Panc1 (cell line): ENCODE results near the gene MAPK6. TPM values are rescaled to one million over a fixed set of nuclear protein-coding genes. Genes with fewer than 3 reads are reported as not detected.
A peak's percentile ranks its signal among the peaks of the same experiment; 100 is the strongest.

Experiments used
- ATAC-seq: fragments of 200-7000 bp; cut with Tn5 transposase; 2 replicates; pipeline ENCODE4 v1.9.1; 2020; ENCODE audit warnings: mild to moderate bottlenecking, moderate library complexity
- BruUV-seq: library from RNA; stranded (reverse); fragments of 400-500 nt; replicated peaks from 2 replicates; lab custom pipeline; 2021; lab: Mats Ljungman, UMichigan
- CTCF ChIA-PET: fragments of 300-600 bp; sonication (Branson Sonifier 250); formaldehyde crosslinking; loops from one replicate; lab custom pipeline; 2022; ENCODE audit warnings: antibody characterized with exemption; lab: Charles Lee
- POLR2A ChIA-PET: fragments of 300-600 bp; sonication (Branson Sonifier 250); formaldehyde crosslinking; loops from one replicate; lab custom pipeline; 2022; ENCODE audit warnings: antibody characterized with exemption; lab: Charles Lee
- DNase-seq: peaks from one replicate; pipeline ENCODE4 v3.0.0-alpha.2; 2010; ENCODE audit warnings: low read depth, low spot score
- H3K27ac ChIP-seq: 2 replicates; pipeline ENCODE4 v1.5.1; 2011; ENCODE audit warnings: mild to moderate bottlenecking, low read length, inconsistent platforms
- H3K27me3 ChIP-seq: fragments of 200-500 bp; sonication (Bioruptor generic); 2 replicates; pipeline ENCODE4 v1.6.0; 2014; ENCODE audit warnings: low read length, inconsistent platforms; ENCODE audit not compliant: control insufficient read depth, insufficient read depth
- H3K36me3 ChIP-seq: fragments of 200-500 bp; sonication (Bioruptor generic); 2 replicates; pipeline ENCODE4 v1.5.1; 2014; ENCODE audit warnings: inconsistent platforms, mild to moderate bottlenecking, low read length, moderate library complexity; ENCODE audit not compliant: control insufficient read depth, insufficient read depth
- H3K4me1 ChIP-seq: 2 replicates; pipeline ENCODE4 v1.5.1; 2011; ENCODE audit warnings: inconsistent platforms, mild to moderate bottlenecking, low read length, moderate library complexity; ENCODE audit not compliant: control insufficient read depth, insufficient read depth
- H3K4me3 ChIP-seq, 2 experiments: 2 replicates each; pipeline ENCODE4 v1.5.1; 2011 to 2012; ENCODE audit warnings: low read depth in 2 of 2, low read length in 2 of 2, mild to moderate bottlenecking in 2 of 2, inconsistent platforms in 1 of 2, moderate library complexity in 1 of 2
- H3K9me3 ChIP-seq: fragments of 200-500 bp; sonication (Bioruptor generic); 2 replicates; pipeline ENCODE4 v1.5.1; 2014; ENCODE audit warnings: low read depth, mild to moderate bottlenecking, inconsistent platforms, low read length, moderate library complexity; ENCODE audit not compliant: control insufficient read depth, insufficient read depth
- POLR2AphosphoS5 ChIP-seq: IDR thresholded peaks from 2 replicates; pipeline ENCODE4 v1.6.1; 2012; ENCODE audit warnings: mild to moderate bottlenecking, low read depth, low read length, moderate library complexity
- SIN3A ChIP-seq: IDR thresholded peaks from 2 replicates; pipeline ENCODE4 v1.6.1; 2012; ENCODE audit warnings: low read depth, mild to moderate bottlenecking, low read length, moderate library complexity, borderline replicate concordance; ENCODE audit not compliant: insufficient read depth
- TCF7L2 ChIP-seq: IDR thresholded peaks from 2 replicates; pipeline ENCODE4 v1.6.1; 2011; ENCODE audit warnings: mild to moderate bottlenecking, low read depth, low read length, inconsistent platforms
- in situ Hi-C: cut with HindIII; loops from 2 replicates; pipeline ENCODE4 v1.10.0; 2016; ENCODE audit warnings: low sequenced_read_pairs, low pct_unique_long_range_greater_than_20kb
- intact Hi-C: fragments of 100-400 bp; cut with micrococcal nuclease; formaldehyde crosslinking; loops from one replicate; pipeline ENCODE4 v1.10.0; 2022; ENCODE audit not compliant: unreplicated experiment
- total RNA-seq: library from RNA; stranded (reverse); gene quantifications from one replicate; pipeline ENCODE4 v1.2.1, GENCODE V29; 2021; ENCODE audit not compliant: unreplicated experiment
- TF ChIP-seq, protein P1 (sequence below), 2 experiments: IDR thresholded peaks; 2 replicates each; pipeline ENCODE4 v1.6.1; 2011 to 2012; ENCODE audit warnings: low read depth in 2 of 2, control low read depth in 1 of 2, low read length in 1 of 2, mild to moderate bottlenecking in 1 of 2, moderate library complexity in 1 of 2; ENCODE audit not compliant: insufficient read depth in 1 of 2
- TF ChIP-seq, protein P2 (sequence below): fragments of 450-650 bp; IDR thresholded peaks from 2 replicates; pipeline ENCODE4 v1.5.1; 2017; ENCODE audit warnings: mild to moderate bottlenecking

MAPK6 gene
- total RNA-seq, 1 experiment from 2014 or later: 66.6 TPM

DNA sequence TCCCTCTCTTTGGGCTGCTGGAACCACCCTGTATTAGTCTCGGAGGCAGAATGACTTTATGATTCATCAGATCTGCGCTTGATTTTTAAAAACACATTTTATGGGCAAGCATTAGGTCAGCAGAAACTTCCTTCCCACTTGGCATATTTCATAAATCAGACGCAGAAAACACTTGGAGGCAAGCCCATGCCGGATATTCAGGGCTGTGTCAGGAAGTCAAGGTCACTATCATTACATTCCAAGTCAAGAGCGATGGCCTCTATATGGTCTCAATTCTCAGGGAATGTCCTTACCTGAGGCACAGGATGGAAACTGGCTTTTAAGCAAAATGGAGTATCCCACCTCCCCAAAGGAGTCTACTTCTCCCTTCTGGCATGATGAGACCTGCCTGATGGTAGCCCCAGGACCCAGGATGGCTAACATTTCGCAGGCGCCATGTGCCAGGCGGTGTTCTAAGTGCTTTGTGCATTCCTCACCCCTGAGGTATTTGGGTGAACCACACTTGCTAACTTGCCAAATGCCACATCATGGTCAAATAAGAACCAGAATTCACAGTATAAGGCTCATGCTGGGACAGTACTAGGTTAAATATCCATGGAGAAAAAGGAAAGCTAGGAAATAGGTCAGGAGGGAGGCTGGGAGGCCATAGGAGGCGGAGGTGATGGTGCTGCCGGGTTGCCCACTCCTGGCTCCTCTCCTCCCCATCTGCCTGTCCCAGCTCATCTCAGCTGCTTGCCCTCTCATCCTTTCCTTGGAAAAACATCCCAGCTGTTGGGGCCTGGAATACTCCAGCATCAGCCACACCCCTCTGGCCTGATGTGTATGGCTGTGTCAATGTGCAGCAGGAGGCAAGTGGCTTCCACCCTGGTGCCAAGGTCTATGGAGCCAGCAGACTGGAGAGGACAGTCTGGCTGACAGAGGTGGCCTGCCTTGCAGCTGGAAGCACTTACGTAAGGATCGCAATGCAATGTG is 74.8 kb downstream of the MAPK6 start:
- Histone ChIP-seq H3K27me3 (no peaks in the 10 kb centered on the region), H3K36me3 (no peaks in the 10 kb centered on the region), H3K9me3 (peaks cover 3% of the 10 kb centered on the region; the same call in 1 of the 2 replicates), H3K4me3 (peak overlapping the region in 1 of 2 experiments; percentile 17; a peak in 2 of 4 replicates), H3K4me1 (peaks cover 34% of the 10 kb centered on the region), H3K27ac (peak overlapping the region; percentile 86)
- ATAC-seq (peak; percentile 84), DNase-seq (peak; percentile 98)
- POLR2A ChIA-PET: no interaction called here
- in situ Hi-C loops (no loop called here), intact Hi-C loops (no loop called here)
- TF ChIP-seq, protein P1, sequence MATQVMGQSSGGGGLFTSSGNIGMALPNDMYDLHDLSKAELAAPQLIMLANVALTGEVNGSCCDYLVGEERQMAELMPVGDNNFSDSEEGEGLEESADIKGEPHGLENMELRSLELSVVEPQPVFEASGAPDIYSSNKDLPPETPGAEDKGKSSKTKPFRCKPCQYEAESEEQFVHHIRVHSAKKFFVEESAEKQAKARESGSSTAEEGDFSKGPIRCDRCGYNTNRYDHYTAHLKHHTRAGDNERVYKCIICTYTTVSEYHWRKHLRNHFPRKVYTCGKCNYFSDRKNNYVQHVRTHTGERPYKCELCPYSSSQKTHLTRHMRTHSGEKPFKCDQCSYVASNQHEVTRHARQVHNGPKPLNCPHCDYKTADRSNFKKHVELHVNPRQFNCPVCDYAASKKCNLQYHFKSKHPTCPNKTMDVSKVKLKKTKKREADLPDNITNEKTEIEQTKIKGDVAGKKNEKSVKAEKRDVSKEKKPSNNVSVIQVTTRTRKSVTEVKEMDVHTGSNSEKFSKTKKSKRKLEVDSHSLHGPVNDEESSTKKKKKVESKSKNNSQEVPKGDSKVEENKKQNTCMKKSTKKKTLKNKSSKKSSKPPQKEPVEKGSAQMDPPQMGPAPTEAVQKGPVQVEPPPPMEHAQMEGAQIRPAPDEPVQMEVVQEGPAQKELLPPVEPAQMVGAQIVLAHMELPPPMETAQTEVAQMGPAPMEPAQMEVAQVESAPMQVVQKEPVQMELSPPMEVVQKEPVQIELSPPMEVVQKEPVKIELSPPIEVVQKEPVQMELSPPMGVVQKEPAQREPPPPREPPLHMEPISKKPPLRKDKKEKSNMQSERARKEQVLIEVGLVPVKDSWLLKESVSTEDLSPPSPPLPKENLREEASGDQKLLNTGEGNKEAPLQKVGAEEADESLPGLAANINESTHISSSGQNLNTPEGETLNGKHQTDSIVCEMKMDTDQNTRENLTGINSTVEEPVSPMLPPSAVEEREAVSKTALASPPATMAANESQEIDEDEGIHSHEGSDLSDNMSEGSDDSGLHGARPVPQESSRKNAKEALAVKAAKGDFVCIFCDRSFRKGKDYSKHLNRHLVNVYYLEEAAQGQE (IDR thresholded peaks at IDR 0.05; ENCODE audit: insufficient read depth in 1 of 2, low read depth in 2 of 2, low read length in 1 of 2): no peak
- TF ChIP-seq, protein P2, sequence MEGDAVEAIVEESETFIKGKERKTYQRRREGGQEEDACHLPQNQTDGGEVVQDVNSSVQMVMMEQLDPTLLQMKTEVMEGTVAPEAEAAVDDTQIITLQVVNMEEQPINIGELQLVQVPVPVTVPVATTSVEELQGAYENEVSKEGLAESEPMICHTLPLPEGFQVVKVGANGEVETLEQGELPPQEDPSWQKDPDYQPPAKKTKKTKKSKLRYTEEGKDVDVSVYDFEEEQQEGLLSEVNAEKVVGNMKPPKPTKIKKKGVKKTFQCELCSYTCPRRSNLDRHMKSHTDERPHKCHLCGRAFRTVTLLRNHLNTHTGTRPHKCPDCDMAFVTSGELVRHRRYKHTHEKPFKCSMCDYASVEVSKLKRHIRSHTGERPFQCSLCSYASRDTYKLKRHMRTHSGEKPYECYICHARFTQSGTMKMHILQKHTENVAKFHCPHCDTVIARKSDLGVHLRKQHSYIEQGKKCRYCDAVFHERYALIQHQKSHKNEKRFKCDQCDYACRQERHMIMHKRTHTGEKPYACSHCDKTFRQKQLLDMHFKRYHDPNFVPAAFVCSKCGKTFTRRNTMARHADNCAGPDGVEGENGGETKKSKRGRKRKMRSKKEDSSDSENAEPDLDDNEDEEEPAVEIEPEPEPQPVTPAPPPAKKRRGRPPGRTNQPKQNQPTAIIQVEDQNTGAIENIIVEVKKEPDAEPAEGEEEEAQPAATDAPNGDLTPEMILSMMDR: no peak
- TF ChIP-seq POLR2AphosphoS5 (peak; percentile 46; the same call in 1 of the 2 replicates), TCF7L2 (peak; percentile 70; the same call in 1 of the 2 replicates)
- BruUV-seq: no TSS peak
- CTCF ChIA-PET: no interaction called here

DNA sequence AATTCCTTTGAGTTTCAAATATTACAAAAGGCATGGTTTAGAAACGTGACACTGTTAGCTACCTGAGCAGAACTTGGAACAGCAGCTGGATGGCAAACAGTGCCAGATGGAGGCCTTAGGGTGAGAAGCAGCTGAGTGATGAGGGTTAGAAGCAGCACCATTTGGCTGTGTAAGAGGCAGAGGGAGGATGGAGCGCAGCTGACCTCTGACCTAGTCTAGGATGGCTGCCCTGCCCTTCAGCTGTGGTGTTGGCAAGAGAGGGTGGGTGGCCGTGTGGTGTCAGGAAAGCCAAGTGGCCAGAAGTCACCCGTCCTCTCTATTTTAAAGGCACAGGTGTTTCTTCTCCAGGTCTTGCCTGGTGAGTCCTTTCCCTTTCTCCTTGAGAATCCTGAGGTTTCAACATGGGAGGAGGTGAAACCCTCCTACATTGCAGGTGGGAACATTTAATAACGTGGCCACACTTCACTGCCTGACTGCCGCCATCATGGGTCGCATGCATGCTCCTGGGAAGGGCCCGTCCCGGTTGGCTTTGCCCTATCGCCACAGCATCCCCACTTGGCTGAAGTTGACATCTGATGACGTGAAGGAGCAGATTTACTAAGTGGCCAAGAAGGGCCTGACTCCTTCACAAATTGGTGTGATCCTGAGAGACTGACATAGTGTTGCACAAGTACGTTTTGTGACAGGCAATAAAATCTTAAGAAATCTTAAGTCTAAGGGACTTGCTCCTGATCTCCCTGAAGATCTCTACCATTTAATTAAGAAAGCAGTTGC is 76.0 kb downstream of the MAPK6 start:
- Histone ChIP-seq H3K36me3 (no peaks in the 10 kb centered on the region), H3K27me3 (no peaks in the 10 kb centered on the region), H3K27ac (peak overlapping the region; percentile 86), H3K4me3 (no peak overlapping the region), H3K4me1 (peaks cover 34% of the 10 kb centered on the region), H3K9me3 (no peaks in the 10 kb centered on the region)
- DNase-seq (no peak), ATAC-seq (no peak)
- BruUV-seq: no TSS peak
- ChIA-PET CTCF (no interaction called here), POLR2A (no interaction called here)
- intact Hi-C loops (no loop called here), in situ Hi-C loops (no loop called here)
- no peak for TF ChIP-seq SIN3A
- TF ChIP-seq, protein P2: no peak
- TF ChIP-seq, protein P1 (IDR thresholded peaks at IDR 0.05; ENCODE audit: insufficient read depth in 1 of 2, low read depth in 2 of 2, low read length in 1 of 2): no peak
- TF ChIP-seq POLR2AphosphoS5: no peak
- no peak for TF ChIP-seq TCF7L2
